ENCODE measurements around the gene FOXN3.

DNA sequence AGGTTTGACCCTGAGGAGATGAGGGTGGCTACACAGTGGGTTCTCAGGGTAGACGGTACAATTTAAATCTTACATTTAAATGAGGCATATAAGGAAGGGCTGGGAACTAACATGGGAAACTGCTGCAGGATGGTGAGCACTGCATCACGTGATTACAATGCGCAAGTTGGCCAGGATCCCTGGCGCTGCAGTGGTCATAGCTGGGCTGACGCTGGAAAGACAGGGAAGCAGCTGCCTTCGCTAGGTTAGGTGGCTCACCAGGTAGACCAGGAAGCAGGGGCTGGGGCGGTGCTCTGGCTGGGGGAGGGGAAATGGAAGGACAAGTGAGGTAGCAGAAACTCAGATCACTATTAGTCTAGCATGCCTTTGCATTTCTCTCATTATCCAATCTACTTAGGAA, 149.9 kb downstream of the FOXN3 start:
- TF ChIP-seq EZH2 (IDR thresholded peaks at IDR 0.05; ENCODE audit: low read depth, unreplicated experiment) = no peak
- TF ChIP-seq, protein P1, sequence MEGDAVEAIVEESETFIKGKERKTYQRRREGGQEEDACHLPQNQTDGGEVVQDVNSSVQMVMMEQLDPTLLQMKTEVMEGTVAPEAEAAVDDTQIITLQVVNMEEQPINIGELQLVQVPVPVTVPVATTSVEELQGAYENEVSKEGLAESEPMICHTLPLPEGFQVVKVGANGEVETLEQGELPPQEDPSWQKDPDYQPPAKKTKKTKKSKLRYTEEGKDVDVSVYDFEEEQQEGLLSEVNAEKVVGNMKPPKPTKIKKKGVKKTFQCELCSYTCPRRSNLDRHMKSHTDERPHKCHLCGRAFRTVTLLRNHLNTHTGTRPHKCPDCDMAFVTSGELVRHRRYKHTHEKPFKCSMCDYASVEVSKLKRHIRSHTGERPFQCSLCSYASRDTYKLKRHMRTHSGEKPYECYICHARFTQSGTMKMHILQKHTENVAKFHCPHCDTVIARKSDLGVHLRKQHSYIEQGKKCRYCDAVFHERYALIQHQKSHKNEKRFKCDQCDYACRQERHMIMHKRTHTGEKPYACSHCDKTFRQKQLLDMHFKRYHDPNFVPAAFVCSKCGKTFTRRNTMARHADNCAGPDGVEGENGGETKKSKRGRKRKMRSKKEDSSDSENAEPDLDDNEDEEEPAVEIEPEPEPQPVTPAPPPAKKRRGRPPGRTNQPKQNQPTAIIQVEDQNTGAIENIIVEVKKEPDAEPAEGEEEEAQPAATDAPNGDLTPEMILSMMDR (conservative IDR thresholded peaks at IDR 0.05; ENCODE audit: low read depth in 2 of 2) = no peak

All from GM23338 (cell line).